Measurements from ENCODE around the gene C17orf50. TPM values are rescaled to one million over a fixed set of nuclear protein-coding genes. Genes with fewer than 3 reads are reported as not detected.

The C17orf50 gene
- total and polyA plus RNA-seq, 3 donors from 2014 or later = 48.8 to 154 (median 102) TPM

DNA sequence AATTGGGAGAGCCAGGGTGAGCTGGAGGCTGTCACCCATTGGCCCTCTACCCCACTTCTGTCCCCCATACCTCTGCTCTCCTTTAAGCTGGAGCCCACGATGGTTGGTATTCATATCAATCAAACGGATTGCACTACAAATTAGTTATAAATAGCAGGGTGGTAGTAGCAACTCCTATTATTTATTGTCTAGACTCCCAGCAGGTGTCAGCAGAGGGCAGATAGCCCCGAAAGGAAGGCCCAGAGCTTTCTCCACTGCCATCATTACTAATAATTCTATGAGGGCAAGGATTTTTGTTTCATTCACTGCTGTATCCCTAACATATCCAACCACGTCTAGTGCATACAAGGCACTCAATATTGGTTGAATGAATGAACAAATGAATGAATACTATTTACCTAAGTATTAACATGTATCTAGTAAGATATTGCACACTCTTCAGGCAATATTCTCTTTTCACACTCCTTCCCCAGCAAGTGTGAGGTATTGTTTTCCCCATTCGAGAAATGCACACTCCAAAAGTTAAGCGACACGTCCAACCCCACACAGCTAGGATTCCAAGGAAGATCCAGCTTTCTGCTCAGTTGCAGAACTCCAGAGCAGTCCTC lies 6.3 kb downstream of the C17orf50 start:
- intact Hi-C loops (cut with DNase I; ENCODE audit: low total_unique reads) = loop anchor here (5.0 kb wide), 1 partner anchor 35 kb away; no protein-coding TSS in a partner anchor
- Histone ChIP-seq H3K4me3 (no peak overlapping the region), H3K27ac (peak overlapping the region in 1 of 2 donors; percentile 3), H3K9me3 (no peaks in the 10 kb centered on the region), H3K36me3 (ENCODE audit: low read depth, missing control alignments) (no peaks in the 10 kb centered on the region), H3K27me3 (no peaks in the 10 kb centered on the region), H3K4me1 (peaks cover 25% of the 10 kb centered on the region)
- 66 to 68% methylated on average over 6 to 7 of the region's 7 CpGs for WGBS, 2 donors
- TF ChIP-seq POLR2A (IDR thresholded peaks at IDR 0.05) = no peak
- TF ChIP-seq, protein P1, sequence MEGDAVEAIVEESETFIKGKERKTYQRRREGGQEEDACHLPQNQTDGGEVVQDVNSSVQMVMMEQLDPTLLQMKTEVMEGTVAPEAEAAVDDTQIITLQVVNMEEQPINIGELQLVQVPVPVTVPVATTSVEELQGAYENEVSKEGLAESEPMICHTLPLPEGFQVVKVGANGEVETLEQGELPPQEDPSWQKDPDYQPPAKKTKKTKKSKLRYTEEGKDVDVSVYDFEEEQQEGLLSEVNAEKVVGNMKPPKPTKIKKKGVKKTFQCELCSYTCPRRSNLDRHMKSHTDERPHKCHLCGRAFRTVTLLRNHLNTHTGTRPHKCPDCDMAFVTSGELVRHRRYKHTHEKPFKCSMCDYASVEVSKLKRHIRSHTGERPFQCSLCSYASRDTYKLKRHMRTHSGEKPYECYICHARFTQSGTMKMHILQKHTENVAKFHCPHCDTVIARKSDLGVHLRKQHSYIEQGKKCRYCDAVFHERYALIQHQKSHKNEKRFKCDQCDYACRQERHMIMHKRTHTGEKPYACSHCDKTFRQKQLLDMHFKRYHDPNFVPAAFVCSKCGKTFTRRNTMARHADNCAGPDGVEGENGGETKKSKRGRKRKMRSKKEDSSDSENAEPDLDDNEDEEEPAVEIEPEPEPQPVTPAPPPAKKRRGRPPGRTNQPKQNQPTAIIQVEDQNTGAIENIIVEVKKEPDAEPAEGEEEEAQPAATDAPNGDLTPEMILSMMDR (IDR thresholded peaks at IDR 0.05) = peak; percentile 33 to 35 (median 34)
- DNase-seq = no peak

DNA sequence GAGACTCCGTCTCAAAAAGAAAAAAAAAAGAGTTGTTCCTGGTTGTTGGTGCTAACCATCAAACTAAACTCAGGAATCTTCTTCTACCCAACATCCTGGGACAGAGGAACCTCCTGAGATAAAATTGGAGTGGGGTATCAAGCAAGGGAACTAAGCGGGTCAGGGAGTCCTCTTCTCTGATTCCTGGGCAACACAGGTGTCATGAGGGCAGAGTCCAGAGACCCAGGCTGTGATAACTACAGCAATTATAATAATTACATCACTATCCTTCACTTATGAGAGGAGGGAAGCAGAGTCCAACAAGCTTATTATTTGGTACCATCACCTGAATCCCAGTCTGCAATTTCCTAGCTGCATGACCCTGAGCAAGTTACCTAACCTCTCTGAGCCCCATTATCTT lies 8.1 kb downstream of the C17orf50 start:
- intact Hi-C loops (cut with DNase I; ENCODE audit: low total_unique reads) = loop anchor here (5.0 kb wide), 1 partner anchor 34 kb away; no protein-coding TSS in a partner anchor
- H3K27ac ChIP-seq = no peak overlapping the region
- no peak for DNase-seq
- no peaks in the 10 kb centered on the region for H3K9me3 ChIP-seq
- H3K36me3 ChIP-seq (ENCODE audit: low read depth, missing control alignments) = no peaks in the 10 kb centered on the region
- peaks cover 26% of the 10 kb centered on the region for H3K4me1 ChIP-seq
- no peak overlapping the region for H3K4me3 ChIP-seq
- WGBS, 2 donors = 89 to 98% methylated on average over 2 of the region's 2 CpGs
- TF ChIP-seq POLR2A (IDR thresholded peaks at IDR 0.05) = no peak
- TF ChIP-seq, protein P1 (IDR thresholded peaks at IDR 0.05) = no peak
- no peaks in the 10 kb centered on the region for H3K27me3 ChIP-seq

DNA sequence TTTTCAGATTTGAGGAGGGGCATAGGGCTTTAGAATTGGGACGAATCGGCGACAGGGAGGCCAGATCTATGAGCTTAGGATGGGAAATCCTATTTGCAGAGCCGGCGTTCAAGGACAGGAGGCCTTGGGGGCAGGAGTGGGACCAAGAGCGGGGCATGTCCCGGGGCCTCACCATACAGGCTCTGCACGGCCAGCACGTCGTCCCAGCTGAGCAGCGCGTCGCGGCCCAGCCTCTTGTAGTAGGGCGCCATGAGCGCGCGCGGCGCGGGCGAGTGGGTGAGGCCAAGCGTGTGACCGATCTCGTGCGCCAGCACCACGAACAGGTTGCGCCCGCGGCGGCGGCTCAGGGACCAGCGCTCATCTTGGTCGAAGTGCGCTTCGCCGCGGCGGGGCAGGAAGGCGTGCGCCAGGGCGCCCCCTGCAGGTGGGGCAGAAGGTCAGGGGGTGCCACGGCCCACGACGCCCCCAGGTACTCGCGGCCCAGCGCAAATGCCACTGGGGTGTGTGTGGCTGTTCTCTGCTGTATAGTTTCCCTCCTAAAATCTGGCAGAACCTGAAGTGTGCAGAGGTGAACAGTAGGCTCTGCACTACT lies 9.3 kb downstream of the C17orf50 start:
- H3K27ac ChIP-seq = no peak overlapping the region
- intact Hi-C loops (cut with DNase I; ENCODE audit: low total_unique reads) = loop anchor here (5.0 kb wide), 1 partner anchor 32 kb away; no protein-coding TSS in a partner anchor
- peaks cover 30% of the 10 kb centered on the region for H3K4me1 ChIP-seq

DNA sequence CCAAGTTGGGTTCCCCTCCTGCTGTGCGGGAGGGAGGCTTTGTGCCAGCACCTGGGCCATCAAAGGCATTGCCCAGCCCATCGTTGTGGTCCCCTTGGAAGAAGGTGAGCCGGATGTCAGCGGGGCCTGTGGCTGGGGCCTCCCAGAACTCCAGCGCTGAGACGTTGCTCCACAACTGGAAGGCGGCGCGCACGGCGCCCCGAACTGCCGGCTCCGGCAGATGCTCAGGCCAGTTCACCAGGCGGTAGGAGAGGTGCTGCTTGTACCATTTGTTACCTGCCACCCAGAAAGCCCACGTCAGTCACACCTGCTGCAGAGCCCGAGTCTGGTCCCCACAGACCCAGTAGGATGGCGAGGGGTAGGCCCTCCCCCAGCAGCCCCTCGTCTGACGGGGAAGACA lies 12.4 kb downstream of the C17orf50 start:
- Histone ChIP-seq H3K27ac (no peak overlapping the region), H3K9me3 (no peaks in the 10 kb centered on the region), H3K4me3 (no peak overlapping the region), H3K4me1 (peaks cover 18% of the 10 kb centered on the region), H3K27me3 (no peaks in the 10 kb centered on the region), H3K36me3 (ENCODE audit: low read depth, missing control alignments) (no peaks in the 10 kb centered on the region)
- WGBS, 2 donors = 92% methylated on average over 17 of the region's 20 CpGs; no CpG with 5 or more reads in 1 of the 2 donors
- no peak for TF ChIP-seq POLR2A (IDR thresholded peaks at IDR 0.05)
- TF ChIP-seq, protein P1 (IDR thresholded peaks at IDR 0.05) = no peak
- DNase-seq = no peak
- intact Hi-C loops (cut with DNase I; ENCODE audit: low total_unique reads) = no loop called here

More for the DNA sequence above, 9.3 kb downstream of the C17orf50 start:
- peak overlapping the region in 1 of 2 donors; percentile 3 for H3K4me3 ChIP-seq
- TF ChIP-seq, protein P1 (IDR thresholded peaks at IDR 0.05) = peak in 2 of 3 experiments; percentile 3 to 28
- no peak for TF ChIP-seq POLR2A (IDR thresholded peaks at IDR 0.05)
- H3K36me3 ChIP-seq (ENCODE audit: low read depth, missing control alignments) = no peaks in the 10 kb centered on the region
- no peaks in the 10 kb centered on the region for H3K9me3 ChIP-seq
- WGBS, 2 donors = 63 to 92% methylated on average over 24 to 48 of the region's 48 CpGs
- DNase-seq = no peak
- no peaks in the 10 kb centered on the region for H3K27me3 ChIP-seq
